ENCODE data around the gene TENM4.

DNA sequence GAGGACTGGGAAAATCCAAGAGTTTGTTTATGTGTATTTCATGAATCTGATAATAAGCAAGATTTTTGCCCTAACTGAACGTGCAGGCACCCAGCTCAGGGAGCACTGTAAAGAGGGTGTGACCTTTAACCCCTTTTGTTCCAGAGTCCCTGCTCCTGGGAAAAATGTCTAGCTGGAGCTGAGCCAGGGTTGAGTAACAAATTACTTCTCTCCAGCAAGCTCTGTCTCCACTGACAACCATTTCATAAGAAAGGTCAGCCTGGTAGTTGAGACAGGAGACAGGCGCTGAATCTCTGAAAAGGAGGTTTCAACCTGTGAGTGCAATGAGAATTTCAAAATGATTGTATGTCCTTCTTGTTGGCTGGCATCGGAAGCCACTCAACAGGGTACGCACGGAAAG, 709.8 kb downstream of the TENM4 start:
- TF ChIP-seq, protein P1, sequence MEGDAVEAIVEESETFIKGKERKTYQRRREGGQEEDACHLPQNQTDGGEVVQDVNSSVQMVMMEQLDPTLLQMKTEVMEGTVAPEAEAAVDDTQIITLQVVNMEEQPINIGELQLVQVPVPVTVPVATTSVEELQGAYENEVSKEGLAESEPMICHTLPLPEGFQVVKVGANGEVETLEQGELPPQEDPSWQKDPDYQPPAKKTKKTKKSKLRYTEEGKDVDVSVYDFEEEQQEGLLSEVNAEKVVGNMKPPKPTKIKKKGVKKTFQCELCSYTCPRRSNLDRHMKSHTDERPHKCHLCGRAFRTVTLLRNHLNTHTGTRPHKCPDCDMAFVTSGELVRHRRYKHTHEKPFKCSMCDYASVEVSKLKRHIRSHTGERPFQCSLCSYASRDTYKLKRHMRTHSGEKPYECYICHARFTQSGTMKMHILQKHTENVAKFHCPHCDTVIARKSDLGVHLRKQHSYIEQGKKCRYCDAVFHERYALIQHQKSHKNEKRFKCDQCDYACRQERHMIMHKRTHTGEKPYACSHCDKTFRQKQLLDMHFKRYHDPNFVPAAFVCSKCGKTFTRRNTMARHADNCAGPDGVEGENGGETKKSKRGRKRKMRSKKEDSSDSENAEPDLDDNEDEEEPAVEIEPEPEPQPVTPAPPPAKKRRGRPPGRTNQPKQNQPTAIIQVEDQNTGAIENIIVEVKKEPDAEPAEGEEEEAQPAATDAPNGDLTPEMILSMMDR (IDR thresholded peaks at IDR 0.05; ENCODE audit: low read depth, low read length, missing input control), result no peak
- TF ChIP-seq, protein P2, sequence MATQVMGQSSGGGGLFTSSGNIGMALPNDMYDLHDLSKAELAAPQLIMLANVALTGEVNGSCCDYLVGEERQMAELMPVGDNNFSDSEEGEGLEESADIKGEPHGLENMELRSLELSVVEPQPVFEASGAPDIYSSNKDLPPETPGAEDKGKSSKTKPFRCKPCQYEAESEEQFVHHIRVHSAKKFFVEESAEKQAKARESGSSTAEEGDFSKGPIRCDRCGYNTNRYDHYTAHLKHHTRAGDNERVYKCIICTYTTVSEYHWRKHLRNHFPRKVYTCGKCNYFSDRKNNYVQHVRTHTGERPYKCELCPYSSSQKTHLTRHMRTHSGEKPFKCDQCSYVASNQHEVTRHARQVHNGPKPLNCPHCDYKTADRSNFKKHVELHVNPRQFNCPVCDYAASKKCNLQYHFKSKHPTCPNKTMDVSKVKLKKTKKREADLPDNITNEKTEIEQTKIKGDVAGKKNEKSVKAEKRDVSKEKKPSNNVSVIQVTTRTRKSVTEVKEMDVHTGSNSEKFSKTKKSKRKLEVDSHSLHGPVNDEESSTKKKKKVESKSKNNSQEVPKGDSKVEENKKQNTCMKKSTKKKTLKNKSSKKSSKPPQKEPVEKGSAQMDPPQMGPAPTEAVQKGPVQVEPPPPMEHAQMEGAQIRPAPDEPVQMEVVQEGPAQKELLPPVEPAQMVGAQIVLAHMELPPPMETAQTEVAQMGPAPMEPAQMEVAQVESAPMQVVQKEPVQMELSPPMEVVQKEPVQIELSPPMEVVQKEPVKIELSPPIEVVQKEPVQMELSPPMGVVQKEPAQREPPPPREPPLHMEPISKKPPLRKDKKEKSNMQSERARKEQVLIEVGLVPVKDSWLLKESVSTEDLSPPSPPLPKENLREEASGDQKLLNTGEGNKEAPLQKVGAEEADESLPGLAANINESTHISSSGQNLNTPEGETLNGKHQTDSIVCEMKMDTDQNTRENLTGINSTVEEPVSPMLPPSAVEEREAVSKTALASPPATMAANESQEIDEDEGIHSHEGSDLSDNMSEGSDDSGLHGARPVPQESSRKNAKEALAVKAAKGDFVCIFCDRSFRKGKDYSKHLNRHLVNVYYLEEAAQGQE (IDR thresholded peaks at IDR 0.05), result no peak
- TF ChIP-seq TAF1 (conservative IDR thresholded peaks at IDR 0.05), result no peak
- TF ChIP-seq, protein P3, sequence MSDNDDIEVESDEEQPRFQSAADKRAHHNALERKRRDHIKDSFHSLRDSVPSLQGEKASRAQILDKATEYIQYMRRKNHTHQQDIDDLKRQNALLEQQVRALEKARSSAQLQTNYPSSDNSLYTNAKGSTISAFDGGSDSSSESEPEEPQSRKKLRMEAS (IDR thresholded peaks at IDR 0.05), result no peak
